HG03135 (cell line): ENCODE data around the gene NFKBIZ.
"Not testable (repeated sequence)": the region's sequence is repeated elsewhere in the genome, so short reads cannot be mapped to it uniquely, and the experiment has no call there.

Experiments used
- ATAC-seq: cut with Tn5 transposase; IDR thresholded peaks from one replicate; pipeline ENCODE4 v1.9.1; 2021; ENCODE audit warnings: mild to moderate bottlenecking, moderate library complexity; ENCODE audit not compliant: unreplicated experiment

Gene NFKBIZ

DNA sequence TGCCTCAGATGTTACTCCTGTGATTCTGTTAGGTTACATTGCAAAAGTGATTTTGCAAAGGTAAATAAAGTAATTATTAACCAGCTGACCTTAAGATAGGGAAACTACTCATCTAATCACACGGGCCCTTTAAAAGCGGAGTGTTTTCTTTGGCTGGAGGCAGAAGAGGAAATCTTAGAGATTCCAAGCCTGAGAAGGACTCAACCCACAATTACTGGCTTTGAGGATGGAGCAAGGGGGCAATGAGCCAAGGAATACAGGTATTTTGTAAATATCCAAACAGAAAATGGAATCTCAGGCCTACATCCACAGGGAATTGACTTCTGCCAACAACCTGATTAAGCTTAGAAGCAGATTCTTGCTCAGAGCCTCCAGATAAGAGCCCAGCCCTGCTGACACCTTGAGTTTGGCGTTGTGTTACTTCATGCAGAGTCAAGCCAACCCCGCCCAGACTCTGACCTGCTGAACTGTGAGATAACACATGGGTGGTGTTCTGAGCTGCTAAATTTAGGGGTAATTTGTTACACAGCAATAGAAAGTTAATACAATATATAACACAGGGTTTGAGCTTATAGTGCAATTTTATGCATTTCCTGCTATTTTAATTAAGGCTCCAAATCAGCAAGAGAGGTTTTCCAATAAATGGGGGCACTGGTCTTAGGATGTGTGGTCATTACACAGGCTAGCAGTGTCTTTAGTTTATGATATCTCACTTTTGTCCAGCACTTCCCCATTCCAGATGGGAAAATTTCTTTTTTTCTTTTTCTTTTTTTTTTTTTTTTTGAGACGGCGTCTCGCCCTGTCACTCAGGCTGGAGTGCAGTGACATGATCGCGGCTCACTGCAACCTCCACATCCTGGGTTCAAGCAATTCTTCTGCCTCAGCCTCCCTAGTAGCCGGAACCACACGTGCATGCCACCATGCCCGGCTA, 19.5 kb downstream of the NFKBIZ start:
- no peak for ATAC-seq

DNA sequence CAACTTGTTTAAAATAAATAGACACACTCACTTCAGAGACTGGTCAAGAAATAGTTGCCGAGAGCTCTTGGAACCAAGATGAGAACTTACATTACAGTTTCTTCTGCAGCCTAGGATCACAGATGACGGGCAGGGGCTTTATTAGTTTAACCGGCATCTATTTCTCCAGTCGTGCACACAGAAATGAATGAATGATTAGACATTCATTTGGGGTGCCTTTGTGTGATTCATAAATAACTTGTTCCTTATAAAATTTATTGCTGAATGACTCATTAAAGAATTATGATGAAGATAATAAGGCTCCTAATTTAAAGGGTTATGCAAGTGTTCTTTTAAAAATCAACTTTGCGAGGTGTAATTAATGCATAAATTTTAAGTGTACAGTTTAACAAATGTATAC, 20.8 kb downstream of the NFKBIZ start:
- no peak for ATAC-seq

DNA sequence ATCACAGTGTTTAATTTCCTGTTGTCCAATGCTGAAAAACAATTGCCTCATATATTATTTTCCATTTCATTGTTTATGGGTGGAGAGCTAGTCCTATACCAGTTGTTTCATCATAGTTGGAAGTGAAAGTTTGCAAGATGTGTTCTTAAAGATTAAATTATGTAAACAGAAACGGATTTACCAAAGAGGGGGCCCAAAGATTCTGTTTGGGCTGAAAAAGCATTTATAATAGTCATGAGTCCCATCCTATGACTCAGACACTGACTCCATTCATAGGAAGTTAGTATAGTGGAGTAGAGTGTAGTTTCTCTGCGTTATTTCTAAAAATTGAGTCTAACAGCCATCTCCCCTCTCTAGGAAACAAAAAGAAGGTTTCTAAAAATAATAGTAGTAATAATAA, 24.3 kb downstream of the NFKBIZ start:
- no peak for ATAC-seq

DNA sequence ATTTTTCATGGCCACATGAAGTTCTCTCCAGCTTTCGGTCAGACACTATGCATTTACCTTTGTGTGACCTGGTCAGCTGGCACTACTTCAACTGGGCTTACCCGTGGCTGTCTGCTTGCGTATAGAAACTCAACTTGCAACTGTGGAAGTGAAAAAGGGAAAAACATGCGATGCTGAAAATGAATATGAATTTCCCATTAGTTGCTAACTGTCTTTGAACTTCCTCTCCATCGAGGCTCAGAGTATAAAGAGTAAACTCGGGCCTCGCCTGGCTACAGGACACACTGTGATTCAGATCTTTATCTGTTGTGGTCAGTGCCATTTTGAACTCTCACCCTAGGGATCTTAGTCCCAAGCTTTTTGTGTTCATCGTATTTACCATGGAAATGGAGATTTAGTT, 26.8 kb downstream of the NFKBIZ start:
- no peak for ATAC-seq

DNA sequence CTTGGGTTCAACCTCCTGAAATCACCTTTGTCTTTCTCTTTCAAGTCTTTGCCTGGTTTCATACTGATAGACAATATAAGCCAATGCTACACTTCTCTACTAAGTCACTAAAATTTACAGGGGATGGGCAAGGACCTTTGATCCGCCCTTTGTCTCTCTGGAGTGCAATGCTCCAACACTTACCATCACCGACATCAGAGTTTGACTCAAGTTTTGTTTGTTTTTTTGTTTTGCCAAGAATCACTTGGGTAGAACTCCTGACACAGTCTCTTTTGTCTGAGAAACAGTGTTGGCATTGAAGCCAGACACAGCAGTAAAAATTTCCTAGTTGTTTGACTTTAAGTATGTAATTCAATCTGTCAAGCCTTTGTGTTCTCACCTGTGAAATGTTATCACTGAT, 29.3 kb downstream of the NFKBIZ start:
- ATAC-seq: no peak

DNA sequence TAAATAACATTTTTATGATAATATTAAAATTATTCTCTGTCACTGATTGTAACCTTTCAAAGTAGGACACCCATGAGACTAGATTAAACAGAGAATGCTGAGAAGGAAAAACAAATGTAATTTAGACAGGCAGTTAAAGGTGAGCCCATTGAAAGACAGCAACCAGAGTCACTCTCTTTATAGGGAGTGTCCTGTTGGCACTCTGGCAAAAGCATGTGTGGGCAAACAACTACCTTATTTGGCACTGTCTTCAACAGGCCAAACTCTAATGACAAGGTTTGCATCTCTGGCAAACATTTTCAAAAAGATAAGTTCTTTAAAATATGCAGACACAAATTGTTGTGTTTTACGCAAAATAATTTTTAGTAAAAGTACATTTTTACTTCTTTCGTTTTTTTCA, 29.8 kb downstream of the NFKBIZ start:
- ATAC-seq: no peak

DNA sequence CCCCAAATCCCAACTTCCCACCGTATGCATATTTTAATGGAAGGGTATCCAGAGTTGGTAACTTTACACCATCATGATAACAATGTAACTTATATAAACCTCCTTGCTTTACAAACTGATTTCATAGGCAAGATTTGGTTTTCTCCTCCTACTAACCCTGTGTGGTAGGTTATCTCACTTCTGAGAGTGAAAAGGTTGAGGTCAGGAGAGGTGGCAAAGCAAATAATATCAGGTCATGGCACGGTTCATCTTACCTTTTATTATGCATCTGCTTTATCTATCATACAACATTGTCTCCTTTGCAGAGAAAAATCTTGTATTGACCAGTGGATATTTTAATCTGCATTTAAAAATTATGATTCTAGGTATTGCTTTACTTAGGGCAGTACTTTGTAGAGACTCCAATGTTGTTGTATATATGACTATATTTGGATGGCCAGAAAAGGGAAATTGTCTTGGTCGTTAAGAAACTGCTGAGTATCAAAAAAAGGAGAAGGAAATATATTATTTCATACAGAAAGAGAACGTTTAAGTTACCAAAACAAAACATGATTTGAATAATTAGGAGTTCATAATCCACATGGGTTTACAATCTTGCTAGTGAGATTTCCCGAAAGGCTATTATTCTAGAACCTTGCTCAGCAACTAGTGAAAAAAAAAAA, 30.4 kb downstream of the NFKBIZ start:
- ATAC-seq: no peak

DNA sequence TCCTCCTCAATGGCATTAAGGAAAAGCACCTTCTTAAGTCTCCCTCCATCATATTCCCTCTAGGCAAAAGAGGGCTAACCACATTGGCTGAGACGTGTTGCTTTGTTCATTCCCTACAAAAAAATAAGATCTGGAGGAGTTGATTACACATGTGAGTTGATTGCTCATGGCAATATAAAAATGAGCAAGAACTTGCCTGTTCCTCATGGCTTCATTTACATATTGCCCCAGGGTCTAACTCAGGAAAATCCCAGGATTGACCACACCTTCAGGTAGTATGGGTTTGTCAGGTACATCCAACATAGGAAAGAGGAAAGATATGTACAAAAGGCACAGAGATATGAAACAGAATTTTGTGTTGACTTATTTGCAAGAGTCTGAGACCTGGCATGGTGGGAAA, 35.5 kb downstream of the NFKBIZ start:
- no peak for ATAC-seq

DNA sequence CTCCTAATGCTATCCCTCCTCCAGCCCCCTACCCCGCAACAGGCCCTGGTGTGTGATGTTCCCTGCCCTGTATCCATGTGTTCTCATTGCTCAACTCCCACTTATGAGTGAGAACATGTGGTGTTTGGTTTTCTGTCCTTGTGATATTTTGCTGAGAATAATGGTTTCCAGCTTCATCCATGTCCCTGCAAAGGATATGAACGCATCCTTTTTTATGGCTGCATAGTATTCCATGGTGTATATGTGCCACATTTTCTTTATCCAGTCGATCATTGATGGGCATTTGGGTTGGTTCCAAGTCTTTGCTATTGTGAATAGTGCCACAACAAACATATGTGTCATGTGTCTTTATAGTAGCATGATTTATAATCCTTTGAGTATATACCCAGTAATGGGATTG, 36.3 kb downstream of the NFKBIZ start:
- not testable (repeated sequence) for ATAC-seq

DNA sequence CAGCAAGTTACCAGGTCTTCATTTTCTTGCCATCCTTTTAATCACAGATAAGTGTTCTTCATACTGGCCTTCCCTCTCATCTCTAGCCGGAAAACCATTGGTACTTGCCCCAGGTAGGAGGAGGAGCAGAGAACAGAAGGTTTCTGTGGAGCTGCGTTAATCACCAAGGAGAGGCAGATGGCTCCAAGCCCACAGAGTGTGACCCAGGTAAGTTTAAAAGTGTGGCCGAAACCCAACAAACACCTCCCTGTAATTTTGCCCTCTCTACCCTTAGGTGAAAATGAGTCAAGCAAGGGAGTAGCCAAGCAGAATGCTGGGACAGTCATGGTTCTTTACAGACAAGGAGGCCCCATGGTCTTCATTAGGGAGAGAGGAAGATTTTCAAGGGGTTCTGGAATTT, 37.3 kb downstream of the NFKBIZ start:
- no peak for ATAC-seq

DNA sequence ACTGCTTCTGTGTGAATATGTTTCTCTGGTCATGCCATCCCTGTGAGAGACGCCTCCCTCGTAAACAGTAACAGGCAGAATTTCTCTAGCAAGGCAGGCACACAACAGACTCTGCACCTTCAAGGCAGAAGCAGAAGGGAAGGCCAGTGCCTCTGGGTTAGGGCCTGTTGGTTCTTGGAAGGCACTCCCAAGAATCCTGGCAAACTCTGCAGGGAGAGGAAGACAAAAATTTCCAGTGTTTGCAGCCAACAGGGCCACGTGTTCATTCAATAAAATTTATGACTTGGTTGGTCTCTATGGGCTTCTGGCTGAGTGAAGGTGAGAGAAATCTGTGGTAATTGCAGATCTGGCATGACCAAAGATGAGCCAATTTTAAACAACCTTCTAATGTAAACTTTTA, 39.3 kb downstream of the NFKBIZ start:
- no peak for ATAC-seq

DNA sequence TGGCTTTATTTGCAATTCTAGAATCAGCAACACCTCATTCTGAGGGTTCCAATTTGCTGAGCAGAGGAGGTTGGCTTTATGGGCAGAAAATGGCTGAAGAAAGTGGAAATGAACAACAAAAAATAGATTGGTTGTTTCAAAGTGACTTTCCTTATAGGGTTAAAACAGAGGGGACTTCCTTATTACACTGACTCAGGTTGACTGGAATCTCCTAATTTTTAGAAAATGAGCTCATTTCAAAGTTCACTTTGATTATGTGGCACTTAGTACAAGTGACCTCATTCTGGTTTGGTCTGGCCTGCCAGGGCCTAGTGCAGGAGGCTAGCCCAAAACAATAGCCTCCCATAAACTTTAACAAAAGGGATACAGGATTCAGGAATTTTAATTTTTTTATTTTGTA, 41.4 kb downstream of the NFKBIZ start:
- no peak for ATAC-seq

DNA sequence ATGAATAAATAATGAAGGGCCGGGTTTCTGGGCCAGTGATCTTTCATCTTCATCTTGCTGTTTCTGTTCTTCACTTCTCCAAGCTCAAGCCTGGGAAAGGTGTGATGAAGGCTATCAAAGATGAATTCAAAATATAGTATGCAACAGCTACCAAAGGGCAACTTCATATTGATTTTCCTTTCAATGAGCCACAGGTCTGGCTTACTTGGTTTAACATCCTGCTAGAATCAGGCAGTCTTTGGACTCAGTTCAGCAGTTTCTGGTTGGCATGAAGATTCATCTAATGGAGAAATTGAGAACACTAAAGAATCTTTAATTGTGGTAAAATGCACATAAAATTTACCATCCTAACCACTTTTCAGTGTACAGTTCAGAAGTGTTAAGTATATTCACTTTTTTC, 43.3 kb downstream of the NFKBIZ start:
- ATAC-seq: no peak

DNA sequence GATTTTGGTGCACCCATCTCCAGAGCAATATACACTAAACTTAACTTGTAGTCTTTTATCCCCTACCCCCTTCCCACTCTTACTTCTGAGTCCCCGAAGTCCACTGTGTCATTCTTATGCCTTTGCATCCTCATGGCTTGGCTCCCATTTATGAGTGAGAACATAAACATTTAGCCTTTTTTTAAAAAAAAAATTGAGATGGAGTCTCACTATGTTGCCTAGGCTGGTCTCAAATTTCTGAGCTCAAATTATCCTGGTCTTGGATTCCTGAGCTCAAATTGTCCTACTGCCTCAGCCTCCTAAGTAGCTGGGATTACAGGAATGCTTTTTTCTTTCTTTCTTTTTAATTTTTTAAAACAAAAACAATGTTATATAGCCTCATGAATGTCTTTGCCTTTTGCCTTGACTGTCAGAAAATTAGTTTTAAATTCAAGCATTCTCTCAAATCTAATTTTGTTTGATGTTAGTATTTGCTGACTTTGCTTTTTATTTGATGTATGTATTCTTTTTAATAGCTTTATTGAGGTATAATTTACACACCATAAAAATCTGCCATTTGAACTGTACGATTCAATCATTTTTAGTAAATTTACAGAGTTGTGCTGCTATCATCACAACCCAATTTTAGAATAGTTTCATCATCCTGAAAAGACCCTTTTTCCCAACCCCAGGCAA, 46.9 kb downstream of the NFKBIZ start:
- no peak for ATAC-seq

DNA sequence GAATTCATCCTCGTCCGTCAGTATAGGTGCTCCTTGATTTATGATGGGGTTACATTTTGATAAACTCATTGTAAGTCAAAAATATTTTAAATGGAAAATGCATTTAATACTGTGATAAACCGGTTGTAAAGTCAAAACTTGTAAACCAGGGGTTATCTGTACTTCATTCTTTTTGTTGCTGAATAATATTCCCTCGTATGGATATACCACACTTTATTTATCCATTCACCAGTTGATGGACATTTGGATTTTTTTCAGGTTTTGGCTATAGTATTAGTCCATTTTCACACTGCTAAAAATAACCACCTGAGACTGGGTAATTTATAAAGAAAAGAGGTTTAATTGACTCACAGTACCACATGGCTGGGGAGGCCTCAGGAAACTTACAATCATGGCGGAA, 47.7 kb downstream of the NFKBIZ start:
- no peak for ATAC-seq

DNA sequence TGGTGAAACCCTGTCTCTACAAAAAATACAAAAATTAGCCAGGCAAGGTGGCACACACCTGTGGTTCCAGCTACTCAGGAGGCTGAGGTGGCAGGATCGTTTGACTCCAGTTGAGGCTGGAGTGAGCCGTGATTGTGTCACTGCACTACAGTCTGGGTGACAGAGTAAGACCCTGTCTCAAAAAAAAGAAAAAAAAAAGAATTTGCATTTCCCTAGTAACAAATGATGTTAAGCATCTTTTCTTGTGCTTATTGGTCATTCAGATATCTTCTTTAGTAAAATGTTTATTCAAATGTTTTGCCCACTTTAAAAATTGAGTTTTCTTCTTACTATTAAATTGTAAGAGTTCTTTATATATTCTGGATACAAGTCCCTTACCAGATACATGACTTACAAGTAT, 48.7 kb downstream of the NFKBIZ start:
- no peak for ATAC-seq

DNA sequence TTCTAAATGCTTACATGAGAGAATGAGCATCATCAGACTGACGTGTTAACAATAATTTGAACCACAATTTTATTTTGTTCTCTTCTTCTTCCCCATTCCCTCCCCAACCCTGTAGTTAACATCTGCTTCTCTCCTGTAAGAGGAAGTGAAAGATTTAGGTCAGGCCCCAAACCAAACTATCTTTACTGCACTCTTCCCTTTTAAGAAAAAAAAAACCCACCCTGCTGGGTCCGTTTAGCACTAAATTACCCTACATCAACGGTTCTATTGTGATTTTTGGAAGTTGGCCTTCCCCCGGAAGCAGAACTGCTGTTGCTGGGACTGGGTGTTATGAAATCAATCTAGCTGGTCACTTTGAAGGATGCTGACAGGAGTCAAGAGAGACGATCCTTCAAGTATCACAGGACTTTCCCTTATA, 49.4 kb downstream of the NFKBIZ start:
- ATAC-seq: peak; percentile 78

DNA sequence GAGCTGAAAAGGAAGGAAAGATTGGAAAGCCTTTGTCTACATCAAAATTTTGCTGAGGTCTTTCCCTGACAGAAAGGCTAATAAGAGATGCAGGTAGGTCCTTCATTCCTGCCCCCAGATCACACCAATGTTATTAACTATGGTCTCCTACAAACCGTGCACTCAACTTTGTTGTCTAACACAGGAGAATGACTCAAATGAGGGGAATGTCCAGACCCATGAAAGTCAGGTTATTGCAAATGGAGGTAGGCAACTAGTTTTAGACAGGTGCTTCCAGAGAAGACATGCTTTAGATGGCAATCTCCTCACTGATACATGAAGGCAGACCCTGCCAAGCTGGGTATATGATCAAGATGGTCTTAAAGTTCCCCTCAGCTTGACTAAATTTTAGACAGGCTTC, 51.0 kb downstream of the NFKBIZ start:
- no peak for ATAC-seq

DNA sequence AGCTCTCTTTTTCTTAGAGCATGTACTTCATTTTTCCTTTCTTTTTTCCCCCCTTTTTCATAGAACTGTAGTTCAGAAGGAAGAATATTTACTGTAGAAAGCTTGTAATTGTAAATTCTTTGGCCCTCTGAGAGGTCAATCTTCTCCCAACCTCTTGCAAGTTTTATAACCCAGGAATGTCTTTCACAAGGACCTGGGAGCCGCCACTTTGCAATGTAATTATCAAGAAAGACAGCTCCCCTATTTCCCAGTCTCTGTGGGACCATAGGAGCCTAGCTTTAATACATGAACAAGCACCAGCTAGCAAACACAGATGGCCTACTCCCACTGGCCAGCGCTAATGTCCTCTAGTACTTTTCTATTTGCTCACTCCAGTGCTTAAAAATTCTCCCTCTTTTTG, 51.4 kb downstream of the NFKBIZ start:
- no peak for ATAC-seq

DNA sequence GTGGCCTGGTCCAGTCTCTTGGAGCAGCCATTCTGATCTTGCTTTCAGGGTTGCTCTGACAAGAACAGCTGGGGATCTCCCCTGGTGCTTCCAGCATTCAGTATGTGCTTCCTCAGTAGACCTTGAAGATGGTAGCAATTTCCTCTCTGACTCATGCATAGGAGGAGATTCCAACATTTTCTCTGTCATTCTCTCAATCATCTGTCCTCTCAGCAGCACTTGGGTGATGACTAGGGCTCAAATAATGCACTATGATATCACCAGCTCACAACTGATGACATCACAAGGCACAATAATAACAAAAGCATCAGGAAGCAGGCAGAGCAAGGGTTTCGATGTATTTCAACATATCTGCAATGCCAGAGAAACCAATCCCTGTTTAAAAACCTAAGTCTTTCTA, 52.7 kb downstream of the NFKBIZ start:
- peak; percentile 48 for ATAC-seq

DNA sequence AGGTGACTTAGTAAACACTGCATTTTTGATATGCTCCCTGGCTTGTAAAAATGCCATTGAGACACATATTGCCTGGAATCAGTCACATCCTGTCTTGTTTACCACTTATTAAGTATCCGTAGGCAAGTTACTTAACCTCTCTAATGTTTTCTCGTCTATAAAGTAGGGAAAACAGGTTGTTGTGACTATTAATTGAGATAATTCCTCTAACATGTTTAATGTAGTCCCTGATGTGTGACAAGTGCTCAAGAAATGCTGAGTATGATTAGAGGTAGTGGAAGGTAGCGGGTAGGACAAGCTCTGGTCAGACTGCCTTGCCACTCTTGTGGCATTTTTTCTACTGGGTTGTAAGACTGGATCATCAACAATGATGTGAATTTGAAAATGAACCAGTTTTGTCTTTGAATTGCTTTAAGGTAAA, 54.1 kb downstream of the NFKBIZ start:
- ATAC-seq: no peak

DNA sequence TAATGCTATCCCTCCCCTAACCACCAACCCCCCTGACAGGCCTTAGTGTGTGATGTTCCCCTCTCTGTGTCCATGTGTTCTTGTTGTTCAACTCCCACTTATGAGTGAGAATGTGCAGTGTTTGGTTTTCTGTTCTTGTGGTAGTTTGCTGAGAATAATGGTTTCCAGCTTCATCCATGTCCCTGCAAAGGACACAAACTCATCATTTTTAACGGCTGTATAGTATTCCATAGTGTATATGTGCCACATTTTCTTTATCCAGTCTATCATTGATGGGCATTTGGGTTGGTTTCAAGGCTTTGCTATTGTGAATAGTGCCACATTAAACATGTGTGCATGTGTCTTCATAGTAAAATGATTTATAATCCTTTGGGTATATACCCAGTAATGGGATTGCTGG, 56.3 kb downstream of the NFKBIZ start:
- not testable (repeated sequence) for ATAC-seq
